HG03139 (cell line): ENCODE data around the gene CCDC149.

Experiments used
- ATAC-seq: cut with Tn5 transposase; IDR thresholded peaks from one replicate; pipeline ENCODE4 v1.9.1; 2021; ENCODE audit not compliant: unreplicated experiment

CCDC149 gene

GRCh38 chr4:24912252-24913118, at the start of gene CCDC149:
TSS of gene CCDC149 (minus strand) at chr4:24913042. CDS start at chr4:24912864, 178 bp downstream.
- ATAC-seq, result no peak

GRCh38 chr4:24957886-24958285, 45.0 kb upstream of the CCDC149 start:
- no peak for ATAC-seq

GRCh38 chr4:24956763-24957162, 43.9 kb upstream of the CCDC149 start:
- ATAC-seq, result no peak

- ATAC-seq, result no peak
Observed at GRCh38 chr4:24956091-24956490, 43.2 kb upstream of the CCDC149 start.

GRCh38 chr4:24952667-24953066, 39.8 kb upstream of the CCDC149 start:
- no peak for ATAC-seq

GRCh38 chr4:24949970-24950369, 37.1 kb upstream of the CCDC149 start:
- ATAC-seq, result no peak

- no peak for ATAC-seq
Observed at GRCh38 chr4:24937917-24938281, 25.1 kb upstream of the CCDC149 start.

GRCh38 chr4:24937176-24937916, 24.5 kb upstream of the CCDC149 start:
- ATAC-seq, result no peak

GRCh38 chr4:24935856-24936255, 23.0 kb upstream of the CCDC149 start:
- no peak for ATAC-seq

GRCh38 chr4:24934311-24934710, 21.5 kb upstream of the CCDC149 start:
- ATAC-seq, result no peak

GRCh38 chr4:24933684-24934275, 20.9 kb upstream of the CCDC149 start:
- ATAC-seq, result no peak

- no peak for ATAC-seq
Observed at GRCh38 chr4:24932515-24933225, 19.8 kb upstream of the CCDC149 start.

GRCh38 chr4:24930151-24930550, 17.3 kb upstream of the CCDC149 start:
- ATAC-seq, result no peak

- ATAC-seq, result no peak
Observed at GRCh38 chr4:24928708-24929107, 15.9 kb upstream of the CCDC149 start.

GRCh38 chr4:24927049-24927448, 14.2 kb upstream of the CCDC149 start:
- no peak for ATAC-seq

- no peak for ATAC-seq
Observed at GRCh38 chr4:24924309-24924781, 11.5 kb upstream of the CCDC149 start.

GRCh38 chr4:24923550-24923949, 10.7 kb upstream of the CCDC149 start:
- no peak for ATAC-seq

- no peak for ATAC-seq
Observed at GRCh38 chr4:24923002-24923401, 10.2 kb upstream of the CCDC149 start.

GRCh38 chr4:24922416-24922815, 9.6 kb upstream of the CCDC149 start:
- ATAC-seq, result no peak

GRCh38 chr4:24921491-24921890, 8.6 kb upstream of the CCDC149 start:
- no peak for ATAC-seq

- ATAC-seq, result no peak
Observed at GRCh38 chr4:24920008-24920407, 7.2 kb upstream of the CCDC149 start.
